Aorta (tissue), 5 donors: ENCODE results near the gene FRZB. TPM values are rescaled to one million over a fixed set of nuclear protein-coding genes. Genes with fewer than 3 reads are reported as not detected.
"Not testable (repeated sequence)": the region's sequence is repeated elsewhere in the genome, so short reads cannot be mapped to it uniquely, and the experiment has no call there.

Experiments
- ATAC-seq: fragments of 200-7000 bp; cut with Tn5 transposase; one replicate; pipeline ENCODE4 v1.9.1; 2022; ENCODE audit warnings: moderate library complexity; ENCODE audit not compliant: low FRiP score
- DNase-seq, 2 donors: peaks; one replicate each; pipeline ENCODE4 v3.0.0-alpha.2; 2020
- H3K27ac ChIP-seq, 2 donors: one replicate each; pipeline ENCODE4 v1.5.1; 2013; ENCODE audit warnings: low read length in 2 of 2, mild to moderate bottlenecking in 2 of 2, moderate library complexity in 2 of 2, control low read depth in 1 of 2, inconsistent platforms in 1 of 2, low read depth in 1 of 2
- H3K27me3 ChIP-seq, 2 donors: one replicate each; pipeline ENCODE4 v1.6.1; 2013; ENCODE audit warnings: control low read depth in 1 of 2, low read length in 1 of 2, mild to moderate bottlenecking in 1 of 2, moderate library complexity in 1 of 2; ENCODE audit not compliant: insufficient read depth in 2 of 2, control insufficient read depth in 1 of 2
- H3K36me3 ChIP-seq, 2 donors: one replicate each; pipeline ENCODE4 v1.6.1; 2013; ENCODE audit warnings: control low read depth in 1 of 2, low read length in 1 of 2, mild to moderate bottlenecking in 1 of 2; ENCODE audit not compliant: insufficient read depth in 2 of 2, control insufficient read depth in 1 of 2
- H3K4me1 ChIP-seq, 2 donors: one replicate each; pipeline ENCODE4 v1.6.1; 2013; ENCODE audit warnings: low read length in 2 of 2, control low read depth in 1 of 2, mild to moderate bottlenecking in 1 of 2, moderate library complexity in 1 of 2; ENCODE audit not compliant: insufficient read depth in 2 of 2, control insufficient read depth in 1 of 2
- H3K4me3 ChIP-seq, 2 donors: one replicate each; pipeline ENCODE4 v1.5.1; 2013; ENCODE audit warnings: low read length in 2 of 2, control low read depth in 1 of 2, mild to moderate bottlenecking in 1 of 2
- H3K9me3 ChIP-seq: one replicate; pipeline ENCODE4 v1.6.1; 2013; ENCODE audit warnings: mild to moderate bottlenecking, low read length; ENCODE audit not compliant: control insufficient read depth
- whole genome bisulfite sequencing, 2 donors: extraction: QIAGEN DNeasy Blood & Tissue Kit; methylation state at CpG; one replicate each; pipeline ENCODE4 v1.1.7; 2013; 5-methylcytosine and 5-hydroxymethylcytosine counted together
- intact Hi-C, 2 donors: fragments of 100-400 bp; cut with DNase I; formaldehyde crosslinking; loops; one replicate each; pipeline versions ENCODE4 v1.14.2 to v1.15.0; 2022
- polyA plus RNA-seq, 2 donors: library from polyadenylated mRNA; stranded (reverse); fragments of 200-250 nt; gene quantifications; one replicate each; pipeline ENCODE4 v1.2.3, GENCODE V29; 2013
- total RNA-seq, 2 donors: library from RNA; stranded (reverse); fragmentation: NEBNext Ultra II Directional; extraction: Animal tissue kit (Norgen Biotek cat#: 25700); gene quantifications; one replicate each; pipeline ENCODE4 v1.2.1, GENCODE V29; 2021
- donor health status: healthy with polysubstance abuse.
- donor health status: Bipolar disorder and iron deficiency.
- donor health status: DM: no; HTN: no; CAD: no.
- donor health status: DM: no; HTN: no; CAD: no.
- donor health status: DM: yes; HTN: yes; CAD: no.

FRZB gene
- total and polyA plus RNA-seq, 4 donors: 47.9 to 277 (median 96.9) TPM

- no peak for ATAC-seq
- H3K9me3 ChIP-seq: no peaks in the 10 kb centered on the region
- H3K4me3 ChIP-seq: no peak overlapping the region
- intact Hi-C loops: no loop called here
- no peaks in the 10 kb centered on the region for H3K27me3 ChIP-seq
- WGBS, 2 donors: 7 to 9% methylated on average over 2 of the region's 2 CpGs
- no peak for DNase-seq
- no peaks in the 10 kb centered on the region for H3K36me3 ChIP-seq
- no peak overlapping the region for H3K27ac ChIP-seq
- H3K4me1 ChIP-seq: peaks cover 0 to 5% of the 10 kb centered on the region in 2 donors
Measured at GRCh38 chr2:182883451-182883850, 17.0 kb upstream of the FRZB start.

- H3K27me3 ChIP-seq, H3K4me1 ChIP-seq, ATAC-seq, H3K9me3 ChIP-seq, DNase-seq, intact Hi-C loops, H3K4me3 ChIP-seq, H3K27ac ChIP-seq, H3K36me3 ChIP-seq: not testable (repeated sequence)
- WGBS, 2 donors: 93 to 97% methylated on average over 1 of the region's 1 CpG
Measured at GRCh38 chr2:182880100-182880499, 13.7 kb upstream of the FRZB start.

- ATAC-seq, H3K4me3 ChIP-seq, H3K36me3 ChIP-seq, DNase-seq, H3K27ac ChIP-seq, H3K4me1 ChIP-seq, H3K9me3 ChIP-seq, H3K27me3 ChIP-seq, intact Hi-C loops: not testable (repeated sequence)
- 93 to 97% methylated on average over 1 of the region's 1 CpG for WGBS, 2 donors
Measured at GRCh38 chr2:182876653-182877052, 10.2 kb upstream of the FRZB start.

- Histone ChIP-seq H3K4me1 (no peaks in the 10 kb centered on the region), H3K27me3 (no peaks in the 10 kb centered on the region), H3K36me3 (no peaks in the 10 kb centered on the region), H3K4me3 (no peak overlapping the region), H3K9me3 (no peaks in the 10 kb centered on the region), H3K27ac (no peak overlapping the region)
- ATAC-seq (no peak), DNase-seq (no peak)
- 15% methylated on average over 1 of the region's 1 CpG for WGBS, 2 donors
- intact Hi-C loops: no loop called here
Measured at GRCh38 chr2:182870227-182870626, 3.8 kb upstream of the FRZB start.

- Histone ChIP-seq H3K27ac (no peak overlapping the region), H3K9me3 (no peaks in the 10 kb centered on the region), H3K36me3 (no peaks in the 10 kb centered on the region), H3K4me3 (no peak overlapping the region), H3K27me3 (no peaks in the 10 kb centered on the region), H3K4me1 (no peaks in the 10 kb centered on the region)
- WGBS, 2 donors: 86 to 92% methylated on average over 6 of the region's 6 CpGs
- intact Hi-C loops: loop anchor here in 1 of 2 donors (5.0 kb wide), 1 partner anchor 76 kb away; no protein-coding TSS in a partner anchor
- no peak for ATAC-seq
- no peak for DNase-seq
Measured at GRCh38 chr2:182868054-182868796, 1.8 kb upstream of the FRZB start.

- H3K4me1 ChIP-seq: no peaks in the 10 kb centered on the region
- WGBS, 2 donors: 50 to 59% methylated on average over 12 of the region's 12 CpGs
- peak overlapping the region; percentile 63 to 75 for H3K27ac ChIP-seq
- no peaks in the 10 kb centered on the region for H3K36me3 ChIP-seq
- DNase-seq (no peak), ATAC-seq (no peak)
- intact Hi-C loops: loop anchor here in 1 of 2 donors (5.0 kb wide), 1 partner anchor 75 kb away; no protein-coding TSS in a partner anchor
- peak overlapping the region in 1 of 2 donors; percentile 61 for H3K4me3 ChIP-seq
- no peaks in the 10 kb centered on the region for H3K27me3 ChIP-seq
- H3K9me3 ChIP-seq: no peaks in the 10 kb centered on the region
Measured at GRCh38 chr2:182867426-182868053, 1.1 kb upstream of the FRZB start.

- Histone ChIP-seq H3K4me1 (no peaks in the 10 kb centered on the region), H3K4me3 (peak overlapping the region; percentile 61 to 66), H3K9me3 (no peaks in the 10 kb centered on the region), H3K27me3 (no peaks in the 10 kb centered on the region), H3K27ac (peak overlapping the region; percentile 26 to 29), H3K36me3 (no peaks in the 10 kb centered on the region)
- intact Hi-C loops: loop anchor here in 1 of 2 donors (5.0 kb wide), 1 partner anchor 74 kb away; no protein-coding TSS in a partner anchor
- ATAC-seq: peak; percentile 62
- DNase-seq: peak; percentile 51 to 80
- WGBS, 2 donors: 7 to 10% methylated on average over 19 of the region's 19 CpGs
Measured at GRCh38 chr2:182866095-182866460, 359 bp downstream of the FRZB start.

GRCh38 chr2:182864949-182865570 lies 1.4 kb downstream of the FRZB start:
- no peaks in the 10 kb centered on the region for H3K27me3 ChIP-seq
- DNase-seq (no peak), ATAC-seq (no peak)
- intact Hi-C loops: loop anchor here in 1 of 2 donors (5.0 kb wide), 2 partner anchors 32 to 73 kb away; no protein-coding TSS in a partner anchor
- H3K9me3 ChIP-seq: no peaks in the 10 kb centered on the region
- peak overlapping the region in 1 of 2 donors; percentile 36 for H3K27ac ChIP-seq
- peak overlapping the region; percentile 61 to 66 for H3K4me3 ChIP-seq
- no peaks in the 10 kb centered on the region for H3K4me1 ChIP-seq
- H3K36me3 ChIP-seq: no peaks in the 10 kb centered on the region
- WGBS, 2 donors: 55 to 64% methylated on average over 4 of the region's 4 CpGs
